ENCODE results near the gene CREBBP.
A peak's percentile ranks its signal among the peaks of the same experiment; 100 is the strongest.

Gene CREBBP

GRCh38 chr16:3861808-3862451, 18.6 kb downstream of the CREBBP start:
- TF ChIP-seq SIN3A (IDR thresholded peaks at IDR 0.05; ENCODE audit: borderline replicate concordance, insufficient read depth, low read length) (no peak), FOXP2 (optimal IDR thresholded peaks at IDR 0.05; ENCODE audit: borderline replicate concordance, extremely low read depth, extremely low read length, insufficient read depth) (no peak), TAF1 (IDR thresholded peaks at IDR 0.05; ENCODE audit: borderline replicate concordance, insufficient read depth, low read length) (no peak), POLR2AphosphoS5 (IDR thresholded peaks at IDR 0.05; ENCODE audit: low read depth, low read length) (no peak), REST (IDR thresholded peaks at IDR 0.05; ENCODE audit: insufficient read depth in 1 of 2, low read depth in 2 of 2, low read length in 2 of 2) (no peak)

- no peak for TF ChIP-seq TAF1 (IDR thresholded peaks at IDR 0.05; ENCODE audit: borderline replicate concordance, insufficient read depth, low read length)
- no peak for TF ChIP-seq POLR2AphosphoS5 (IDR thresholded peaks at IDR 0.05; ENCODE audit: low read depth, low read length)
- no peak for TF ChIP-seq SIN3A (IDR thresholded peaks at IDR 0.05; ENCODE audit: borderline replicate concordance, insufficient read depth, low read length)
- TF ChIP-seq REST (IDR thresholded peaks at IDR 0.05; ENCODE audit: insufficient read depth in 1 of 2, low read depth in 2 of 2, low read length in 2 of 2) = no peak
- no peak for TF ChIP-seq FOXP2 (optimal IDR thresholded peaks at IDR 0.05; ENCODE audit: borderline replicate concordance, extremely low read depth, extremely low read length, insufficient read depth)
Observed at GRCh38 chr16:3859889-3860288, 20.6 kb downstream of the CREBBP start.

GRCh38 chr16:3858801-3859200, 21.7 kb downstream of the CREBBP start:
- TF ChIP-seq POLR2AphosphoS5 (IDR thresholded peaks at IDR 0.05; ENCODE audit: low read depth, low read length) (no peak), SIN3A (IDR thresholded peaks at IDR 0.05; ENCODE audit: borderline replicate concordance, insufficient read depth, low read length) (no peak), TAF1 (IDR thresholded peaks at IDR 0.05; ENCODE audit: borderline replicate concordance, insufficient read depth, low read length) (no peak)

- peak; percentile 62 for TF ChIP-seq FOXP2 (optimal IDR thresholded peaks at IDR 0.05; ENCODE audit: borderline replicate concordance, extremely low read depth, extremely low read length, insufficient read depth)
- TF ChIP-seq REST (IDR thresholded peaks at IDR 0.05; ENCODE audit: insufficient read depth in 1 of 2, low read depth in 2 of 2, low read length in 2 of 2) = no peak
Observed at GRCh38 chr16:3857189-3858043, 23.1 kb downstream of the CREBBP start.

GRCh38 chr16:3856367-3857141, 24.0 kb downstream of the CREBBP start:
- TF ChIP-seq REST (IDR thresholded peaks at IDR 0.05; ENCODE audit: insufficient read depth in 1 of 2, low read depth in 2 of 2, low read length in 2 of 2) = no peak
- TF ChIP-seq FOXP2 (optimal IDR thresholded peaks at IDR 0.05; ENCODE audit: borderline replicate concordance, extremely low read depth, extremely low read length, insufficient read depth) = no peak
- TF ChIP-seq POLR2AphosphoS5 (IDR thresholded peaks at IDR 0.05; ENCODE audit: low read depth, low read length) = no peak
- TF ChIP-seq TAF1 (IDR thresholded peaks at IDR 0.05; ENCODE audit: borderline replicate concordance, insufficient read depth, low read length) = no peak
